ENCODE measurements around the gene UBE2H. TPM values are rescaled to one million over a fixed set of nuclear protein-coding genes. Genes with fewer than 3 reads are reported as not detected.

Gene UBE2H
- polyA plus RNA-seq, 1 of the 3 experiments (the other 2 are of a cell fraction) = 129 TPM

DNA sequence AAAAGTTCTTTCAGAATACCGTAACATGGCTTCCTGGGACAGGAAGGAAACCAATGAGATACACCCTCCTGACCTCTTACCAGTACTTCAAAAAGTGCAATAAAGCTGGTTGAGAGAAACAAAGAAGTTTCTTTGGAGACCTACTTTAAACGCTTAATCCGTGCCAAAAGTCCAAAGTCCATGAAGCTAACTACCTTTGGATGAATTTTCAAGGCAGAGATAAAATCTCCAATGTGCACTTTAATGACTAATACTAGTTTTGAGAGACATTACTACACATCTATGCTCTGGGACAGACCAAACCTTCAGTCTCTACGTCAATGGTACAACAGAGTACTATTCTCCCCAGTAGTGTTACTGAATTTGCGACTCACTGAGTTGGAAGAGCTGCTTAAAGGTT is 46.1 kb downstream of the UBE2H start:
- Histone ChIP-seq H3K4me2 (peak overlapping the region; percentile 23; the same call in 1 of the 2 replicates), H3K36me3 (replicated peaks in 1 of 2; ENCODE audit: control insufficient read depth in 1 of 2, insufficient read depth in 2 of 2, low read length in 1 of 2) (peaks cover 26 to 40% of the 10 kb centered on the region in 2 experiments), H3K27me3 (ENCODE audit: insufficient read depth) (no peaks in the 10 kb centered on the region), H4K20me1 (ENCODE audit: insufficient read depth) (peaks cover 41% of the 10 kb centered on the region), H3F3A (replicated peaks; ENCODE audit: insufficient read depth) (peaks cover 43% of the 10 kb centered on the region), H3K9me2 (no peaks in the 10 kb centered on the region), H2AFZ (ENCODE audit: low read depth) (no peak overlapping the region), H3K9me3 (no peaks in the 10 kb centered on the region), H3K9ac (peak overlapping the region; percentile 13; the same call in 1 of the 2 replicates), H3K4me1 (ENCODE audit: control insufficient read depth in 1 of 2, insufficient read depth in 2 of 2, low read depth in 1 of 2, low read length in 1 of 2) (peaks cover 0 to 41% of the 10 kb centered on the region in 2 experiments; a peak in 2 of 4 replicates), H3K79me2 (ENCODE audit: insufficient read depth) (peaks cover 100% of the 10 kb centered on the region), H3K27ac (ENCODE audit: low read depth in 2 of 2, low read length in 1 of 2) (peak overlapping the region; percentile 24 to 82; a peak in 3 of 4 replicates), H3K4me3 (ENCODE audit: low read depth in 2 of 2, low read length in 1 of 2) (no peak overlapping the region)
- WGBS (ENCODE audit: low lambda C conversion rate) = 36% methylated on average over 5 of the region's 5 CpGs
- no peak for TF ChIP-seq FOXJ3 (CRISPR knock-in tag; IDR thresholded peaks at IDR 0.05)
- peak; percentile 54 for TF ChIP-seq JUND (IDR thresholded peaks at IDR 0.05)
- TF ChIP-seq EP300 (IDR thresholded peaks at IDR 0.05; ENCODE audit: borderline replicate concordance in 1 of 2, low read depth in 1 of 2, low read length in 1 of 2) = peak in 1 of 2 experiments; percentile 52; a peak in 1 of 4 replicates
- TF ChIP-seq, protein P1, sequence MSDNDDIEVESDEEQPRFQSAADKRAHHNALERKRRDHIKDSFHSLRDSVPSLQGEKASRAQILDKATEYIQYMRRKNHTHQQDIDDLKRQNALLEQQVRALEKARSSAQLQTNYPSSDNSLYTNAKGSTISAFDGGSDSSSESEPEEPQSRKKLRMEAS (IDR thresholded peaks at IDR 0.05; ENCODE audit: low read depth) = no peak
- 0 out of 2 replicates have a peak, but pooled peaks have one; percentile 13 for TF ChIP-seq TEAD4 (IDR thresholded peaks at IDR 0.05; ENCODE audit: borderline replicate concordance, insufficient read depth)
- TF ChIP-seq NFIC (IDR thresholded peaks at IDR 0.05; ENCODE audit: borderline replicate concordance) = peak; percentile 77
- TF ChIP-seq PBX3 (IDR thresholded peaks at IDR 0.05) = peak; percentile 15; the same call in 1 of the 2 replicates
- 0 out of 2 replicates have a peak, but pooled peaks have one; percentile 10 for TF ChIP-seq POLR2AphosphoS5 (IDR thresholded peaks at IDR 0.05; ENCODE audit: low read depth, low read length)
- peak; percentile 49 for TF ChIP-seq TCF12 (IDR thresholded peaks at IDR 0.05)
- peak; percentile 78 for TF ChIP-seq FOSL2 (IDR thresholded peaks at IDR 0.05; ENCODE audit: borderline replicate concordance, low read depth)
- ChIA-PET POLR2A (no interaction called here), CTCF (interaction anchor here (1.2 to 2.7 kb wide), 2 partner anchors 9 to 76 kb away, joined by 3 to 9 read pairs; no protein-coding TSS in a partner anchor)
- DNase-seq = no peak

- no peak overlapping the region for H3K4me3 ChIP-seq (ENCODE audit: low read depth in 2 of 2, low read length in 1 of 2)
- peaks cover 42% of the 10 kb centered on the region for H3F3A ChIP-seq (replicated peaks; ENCODE audit: insufficient read depth)
- no peak overlapping the region for H3K27ac ChIP-seq (ENCODE audit: low read depth in 2 of 2, low read length in 1 of 2)
- H3K79me2 ChIP-seq (ENCODE audit: insufficient read depth) = peaks cover 100% of the 10 kb centered on the region
- no peaks in the 10 kb centered on the region for H3K9me3 ChIP-seq
- DNase-seq = no peak
- no peak overlapping the region for H2AFZ ChIP-seq (ENCODE audit: low read depth)
- no peaks in the 10 kb centered on the region for H3K27me3 ChIP-seq (ENCODE audit: insufficient read depth)
- TF ChIP-seq EZH2phosphoT487 (IDR thresholded peaks at IDR 0.05; ENCODE audit: borderline replicate concordance, low read depth) = no peak
- no peak for TF ChIP-seq SIN3A (IDR thresholded peaks at IDR 0.05; ENCODE audit: borderline replicate concordance, low read depth, low read length)
- TF ChIP-seq YY1 (IDR thresholded peaks at IDR 0.05; ENCODE audit: low read depth) = no peak
- no peak for TF ChIP-seq RFX5 (IDR thresholded peaks at IDR 0.05; ENCODE audit: low read length)
- H4K20me1 ChIP-seq (ENCODE audit: insufficient read depth) = peaks cover 46% of the 10 kb centered on the region
- ChIA-PET CTCF (interaction anchor here (1.0 kb wide), 1 partner anchor 27 kb away, joined by 3 read pairs; no protein-coding TSS in a partner anchor), POLR2A (no interaction called here)
- H3K36me3 ChIP-seq (replicated peaks in 1 of 2; ENCODE audit: control insufficient read depth in 1 of 2, insufficient read depth in 2 of 2, low read length in 1 of 2) = peaks cover 35 to 43% of the 10 kb centered on the region in 2 experiments
- 80% methylated on average over 5 of the region's 5 CpGs for WGBS (ENCODE audit: low lambda C conversion rate)
- H3K4me1 ChIP-seq (ENCODE audit: control insufficient read depth in 1 of 2, insufficient read depth in 2 of 2, low read depth in 1 of 2, low read length in 1 of 2) = peaks cover 0 to 37% of the 10 kb centered on the region in 2 experiments; a peak in 2 of 4 replicates
- H3K9me2 ChIP-seq = no peaks in the 10 kb centered on the region
- H3K4me2 ChIP-seq = no peak overlapping the region
- no peak overlapping the region for H3K9ac ChIP-seq
These were observed 48.8 kb downstream of the UBE2H start for GRCh38 chr7:129903935-129904334.

Data from SK-N-SH (cell line).